ENCODE results near the gene MYH15. TPM values are rescaled to one million over a fixed set of nuclear protein-coding genes. Genes with fewer than 3 reads are reported as not detected.

MYH15 gene
- total RNA-seq, 1 donor: under 0.01 TPM

GRCh38 chr3:108548304-108548703 is 37.9 kb upstream of the MYH15 start:
- no peak overlapping the region for H3K4me3 ChIP-seq (ENCODE audit: low read depth, low read length)
- DNase-seq (ENCODE audit: low read depth): peak; percentile 59
- TF ChIP-seq CTCF (IDR thresholded peaks at IDR 0.05; ENCODE audit: insufficient read depth, low read depth, low read length): no peak

- no peak for TF ChIP-seq CTCF (IDR thresholded peaks at IDR 0.05; ENCODE audit: insufficient read depth, low read depth, low read length)
- H3K4me3 ChIP-seq (ENCODE audit: low read depth, low read length): peak overlapping the region; percentile 42
- no peak for DNase-seq (ENCODE audit: low read depth)
Measured at GRCh38 chr3:108546692-108547091, 36.3 kb upstream of the MYH15 start.

GRCh38 chr3:108546247-108546646 is 35.9 kb upstream of the MYH15 start:
- H3K4me3 ChIP-seq (ENCODE audit: low read depth, low read length): peak overlapping the region; percentile 42
- no peak for TF ChIP-seq CTCF (IDR thresholded peaks at IDR 0.05; ENCODE audit: insufficient read depth, low read depth, low read length)
- peak; percentile 28 for DNase-seq (ENCODE audit: low read depth)

GRCh38 chr3:108538083-108538482 is 27.7 kb upstream of the MYH15 start:
- no peak for DNase-seq (ENCODE audit: low read depth)
- no peak for TF ChIP-seq CTCF (IDR thresholded peaks at IDR 0.05; ENCODE audit: insufficient read depth, low read depth, low read length)
- no peak overlapping the region for H3K4me3 ChIP-seq (ENCODE audit: low read depth, low read length)

GRCh38 chr3:108528459-108529252 is 18.3 kb upstream of the MYH15 start:
- no peak for DNase-seq (ENCODE audit: low read depth)
- TF ChIP-seq CTCF (IDR thresholded peaks at IDR 0.05; ENCODE audit: insufficient read depth, low read depth, low read length): no peak
- no peak overlapping the region for H3K4me3 ChIP-seq (ENCODE audit: low read depth, low read length)

GRCh38 chr3:108527817-108528216 is 17.4 kb upstream of the MYH15 start:
- no peak for TF ChIP-seq CTCF (IDR thresholded peaks at IDR 0.05; ENCODE audit: insufficient read depth, low read depth, low read length)
- no peak overlapping the region for H3K4me3 ChIP-seq (ENCODE audit: low read depth, low read length)
- DNase-seq (ENCODE audit: low read depth): no peak

GRCh38 chr3:108527109-108527508 is 16.7 kb upstream of the MYH15 start:
- H3K4me3 ChIP-seq (ENCODE audit: low read depth, low read length): no peak overlapping the region
- TF ChIP-seq CTCF (IDR thresholded peaks at IDR 0.05; ENCODE audit: insufficient read depth, low read depth, low read length): no peak
- DNase-seq (ENCODE audit: low read depth): no peak
